GM12892 (cell line): ENCODE results near the gene TAC4.

Source experiments
- POLR2A ChIP-seq: IDR thresholded peaks from 2 replicates; pipeline ENCODE4 v1.6.1; 2011; ENCODE audit warnings: low read depth, low read length, control low read depth
- POLR2AphosphoS5 ChIP-seq: IDR thresholded peaks from 2 replicates; pipeline ENCODE4 v1.6.1; 2011; ENCODE audit warnings: low read depth, low read length, control low read depth

GRCh38 chr17:49846938-49847712, 744 bp downstream of the TAC4 start:
- TF ChIP-seq POLR2AphosphoS5 (no peak), POLR2A (no peak)
